GM19099 (cell line): Measurements from ENCODE around the gene ZSWIM5.

Experiments
- POLR2A ChIP-seq: IDR thresholded peaks from 3 replicates; pipeline ENCODE4 v1.6.1; 2011; ENCODE audit warnings: low read depth; ENCODE audit not compliant: insufficient read length; ENCODE audit errors: extremely low read depth

ZSWIM5 gene

GRCh38 chr1:45205910-45206721 lies at the start of gene ZSWIM5:
ZSWIM5 (minus strand) TSS chr1:45206605; CDS start chr1:45206350, 255 bp downstream.
- no peak for TF ChIP-seq POLR2A

- no peak for TF ChIP-seq POLR2A
Observed at GRCh38 chr1:45254490-45254889, 48.1 kb upstream of the ZSWIM5 start.

DNA sequence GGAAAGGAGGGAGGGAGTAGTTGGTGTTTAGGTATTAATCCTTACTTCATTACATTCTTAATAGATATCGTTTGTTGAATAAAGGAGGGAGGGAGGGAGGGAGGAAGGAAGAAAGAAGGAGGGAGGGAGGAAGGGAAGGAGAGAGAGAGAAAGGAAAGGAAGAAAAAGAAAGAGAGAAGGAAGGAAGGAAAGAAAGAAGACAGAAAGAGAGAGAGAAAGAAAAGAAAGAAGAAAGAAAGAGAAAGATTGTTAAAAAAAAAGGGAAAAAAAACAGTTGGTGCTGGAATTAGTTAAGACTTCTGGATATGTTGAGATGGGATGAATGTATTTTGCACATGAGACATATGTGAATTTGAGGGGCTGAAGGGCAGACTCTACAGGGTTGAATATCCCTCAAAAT lies 44.1 kb upstream of the ZSWIM5 start:
- no peak for TF ChIP-seq POLR2A

DNA sequence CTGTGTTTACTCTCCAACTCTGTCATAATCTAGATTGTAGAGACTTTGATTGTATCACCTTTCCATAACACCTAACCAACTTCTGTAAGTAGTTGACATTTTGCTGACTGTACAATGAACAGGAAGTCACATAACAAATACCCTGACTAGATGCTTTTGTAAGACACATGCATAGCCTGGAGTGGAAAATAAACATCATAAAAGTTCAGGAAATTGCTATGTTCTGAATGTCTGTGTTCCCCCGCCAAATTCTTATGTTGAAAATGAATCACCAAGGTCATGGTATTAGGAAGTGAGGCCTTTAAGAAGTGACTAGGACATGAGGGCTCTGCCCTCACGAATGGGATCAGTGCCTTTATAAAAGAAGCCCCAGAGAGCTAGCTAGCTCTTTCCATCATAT lies 40.4 kb upstream of the ZSWIM5 start:
- no peak for TF ChIP-seq POLR2A

GRCh38 chr1:45244660-45245059 lies 38.3 kb upstream of the ZSWIM5 start:
- no peak for TF ChIP-seq POLR2A

DNA sequence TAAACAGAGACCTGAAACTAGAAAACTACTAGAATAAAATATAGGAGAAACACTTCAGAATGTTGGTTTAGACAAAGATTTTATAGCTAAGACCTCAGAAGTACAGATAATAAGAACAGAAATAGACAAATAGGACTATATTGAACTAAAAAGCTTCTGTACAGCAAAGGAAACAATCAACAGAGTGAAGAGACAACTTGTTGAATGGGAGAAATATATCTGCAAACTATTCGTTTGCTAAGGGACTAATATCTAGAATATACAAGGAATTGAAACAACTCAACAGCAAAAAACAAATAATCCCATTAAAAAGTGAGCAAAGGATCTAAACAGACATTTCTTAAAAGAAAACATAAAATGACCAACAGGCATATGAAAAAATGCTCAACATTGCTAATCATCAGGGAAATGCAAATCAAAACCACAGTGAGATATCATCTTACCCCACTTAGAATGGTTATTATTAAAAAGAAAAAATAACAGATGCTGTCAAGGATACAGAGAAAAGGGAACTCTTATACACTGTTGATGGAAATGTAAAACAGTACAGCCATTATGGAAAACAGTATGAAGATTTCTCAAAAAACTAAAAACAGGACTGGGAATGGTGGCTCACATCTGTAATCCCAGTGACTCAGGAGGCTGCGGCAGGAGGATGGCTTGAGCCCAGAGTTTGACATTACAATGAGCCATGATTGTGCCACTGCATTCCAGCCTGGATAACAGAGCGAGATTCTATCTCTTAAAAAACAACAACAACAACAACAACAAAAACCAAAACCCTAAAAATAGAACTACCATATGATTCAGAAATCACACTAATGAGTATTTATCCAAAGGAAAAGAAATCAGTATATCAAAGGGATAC lies 37.3 kb upstream of the ZSWIM5 start:
- TF ChIP-seq POLR2A = no peak

- TF ChIP-seq POLR2A = no peak
Observed at GRCh38 chr1:45238846-45239245, 32.4 kb upstream of the ZSWIM5 start.

- TF ChIP-seq POLR2A = no peak
Observed at GRCh38 chr1:45236136-45236535, 29.7 kb upstream of the ZSWIM5 start.

GRCh38 chr1:45230537-45230936 lies 24.1 kb upstream of the ZSWIM5 start:
- TF ChIP-seq POLR2A = no peak

DNA sequence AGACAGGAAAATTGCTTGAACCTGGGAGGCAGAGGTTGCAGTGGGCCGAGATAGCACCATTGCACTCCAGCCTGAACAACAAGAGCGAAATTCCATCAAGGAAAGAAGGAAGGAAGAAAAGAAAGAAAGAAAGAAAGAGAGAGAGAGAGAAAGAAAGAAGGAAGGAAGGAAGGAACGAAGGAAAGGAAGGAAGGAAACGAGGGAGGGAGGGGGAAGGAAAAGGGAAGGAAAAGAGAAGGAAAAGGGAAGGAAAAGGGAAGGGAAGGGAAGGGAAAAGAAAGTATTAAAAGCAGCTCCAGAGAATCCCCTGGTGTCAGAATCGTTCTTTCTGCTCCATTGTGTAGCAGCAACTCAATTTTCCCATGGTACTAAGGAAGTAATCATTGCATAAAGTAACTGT lies 19.2 kb upstream of the ZSWIM5 start:
- no peak for TF ChIP-seq POLR2A

GRCh38 chr1:45221716-45222115 lies 15.3 kb upstream of the ZSWIM5 start:
- TF ChIP-seq POLR2A = no peak

DNA sequence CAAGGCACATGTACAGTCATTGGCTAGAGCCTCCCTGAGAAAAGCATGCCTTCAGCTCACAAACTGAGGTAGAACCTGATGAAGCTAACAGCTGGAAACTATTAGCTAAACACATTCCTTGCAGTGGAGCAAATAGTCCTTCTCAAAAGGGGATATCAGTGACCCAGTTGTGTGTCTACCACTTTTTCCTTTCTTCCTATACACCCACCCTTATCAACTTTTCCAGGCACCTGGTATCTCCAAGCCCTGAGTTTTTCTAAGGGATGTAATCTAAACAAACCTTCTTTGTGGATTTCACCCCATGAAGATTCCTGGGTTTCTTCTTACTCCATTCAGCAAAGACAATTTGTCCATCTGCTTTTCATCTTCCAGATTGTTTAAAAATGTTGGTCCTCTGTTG lies 10.5 kb upstream of the ZSWIM5 start:
- TF ChIP-seq POLR2A = no peak

- TF ChIP-seq POLR2A = no peak
Observed at GRCh38 chr1:45216200-45216541, 9.8 kb upstream of the ZSWIM5 start.

DNA sequence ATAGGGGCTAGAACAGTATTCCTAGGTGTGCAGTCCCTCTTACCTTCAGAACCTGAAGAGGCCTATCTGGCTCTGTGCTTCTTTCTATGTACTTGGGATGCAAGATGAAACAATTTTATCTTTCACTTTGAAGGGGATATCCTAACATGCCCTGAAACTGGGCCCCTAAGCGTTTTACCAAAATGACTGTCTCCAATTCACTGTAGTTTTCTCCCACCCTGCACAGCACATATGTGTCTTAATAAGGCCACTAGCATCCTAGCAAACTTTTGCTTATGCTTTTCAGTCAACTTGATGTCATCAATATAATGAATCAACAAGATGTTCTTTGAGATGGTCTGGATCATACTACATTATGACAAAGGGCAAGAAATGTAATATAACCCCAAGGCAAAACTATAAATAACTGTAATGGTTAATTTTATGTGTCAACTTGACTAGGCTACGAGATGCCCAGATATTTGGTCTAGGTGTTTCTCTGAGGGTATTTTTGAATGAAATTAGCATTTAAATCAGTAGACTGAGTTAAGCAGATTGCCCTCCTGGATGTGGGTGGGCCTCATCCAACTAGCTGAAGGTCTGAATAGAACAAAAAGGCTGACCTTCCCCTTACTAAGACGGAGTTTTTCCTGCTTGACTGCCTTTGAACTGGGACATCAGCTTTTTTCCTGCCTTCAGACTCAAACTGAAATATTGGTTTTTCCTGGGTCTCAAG lies 9.2 kb upstream of the ZSWIM5 start:
- no peak for TF ChIP-seq POLR2A

DNA sequence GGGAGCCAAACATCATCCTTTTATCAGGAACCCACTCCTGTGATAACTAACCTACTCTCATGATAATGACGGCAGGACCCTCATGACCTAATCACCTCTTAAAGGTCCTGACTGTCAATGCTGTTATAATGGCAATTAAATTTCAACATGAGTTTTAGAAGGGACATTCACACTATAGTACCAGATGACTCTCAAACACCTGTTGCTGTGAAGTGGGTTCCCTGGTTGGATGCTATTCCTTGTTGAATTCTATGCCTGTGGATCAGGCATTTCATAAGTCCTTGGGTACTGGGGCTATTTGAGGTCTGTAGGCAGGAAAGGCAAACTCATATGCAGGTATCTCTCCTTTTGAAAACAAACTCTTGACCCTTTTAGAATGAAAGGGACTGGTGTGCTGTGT lies 7.5 kb upstream of the ZSWIM5 start:
- no peak for TF ChIP-seq POLR2A

GRCh38 chr1:45211076-45211475 lies 4.7 kb upstream of the ZSWIM5 start:
- no peak for TF ChIP-seq POLR2A
